Frontal cortex (tissue), 4 donors: ENCODE results near the gene GSTM4. TPM values are rescaled to one million over a fixed set of nuclear protein-coding genes. Genes with fewer than 3 reads are reported as not detected.

Experiments
- DNase-seq, 2 donors: peaks; one replicate each; pipeline ENCODE4 v3.0.0; 2012; ENCODE audit warnings: low spot score in 2 of 2
- FAIRE-seq: peaks from 2 replicates; lab custom pipeline; 2012; peaks lifted over from hg19 to GRCh38; lab: Jason Lieb, UNC
- total RNA-seq: library from RNA; depleted of rRNA; stranded (reverse); fragments of >200 nt; gene quantifications from one replicate; pipeline ENCODE4 v1.2.3, GENCODE V29; 2014
- donor health status: control.
- donor health status: control.
- donor health status: control.

GSTM4 gene
- total RNA-seq, 1 donor from 2014 or later = 3.7 TPM

DNA sequence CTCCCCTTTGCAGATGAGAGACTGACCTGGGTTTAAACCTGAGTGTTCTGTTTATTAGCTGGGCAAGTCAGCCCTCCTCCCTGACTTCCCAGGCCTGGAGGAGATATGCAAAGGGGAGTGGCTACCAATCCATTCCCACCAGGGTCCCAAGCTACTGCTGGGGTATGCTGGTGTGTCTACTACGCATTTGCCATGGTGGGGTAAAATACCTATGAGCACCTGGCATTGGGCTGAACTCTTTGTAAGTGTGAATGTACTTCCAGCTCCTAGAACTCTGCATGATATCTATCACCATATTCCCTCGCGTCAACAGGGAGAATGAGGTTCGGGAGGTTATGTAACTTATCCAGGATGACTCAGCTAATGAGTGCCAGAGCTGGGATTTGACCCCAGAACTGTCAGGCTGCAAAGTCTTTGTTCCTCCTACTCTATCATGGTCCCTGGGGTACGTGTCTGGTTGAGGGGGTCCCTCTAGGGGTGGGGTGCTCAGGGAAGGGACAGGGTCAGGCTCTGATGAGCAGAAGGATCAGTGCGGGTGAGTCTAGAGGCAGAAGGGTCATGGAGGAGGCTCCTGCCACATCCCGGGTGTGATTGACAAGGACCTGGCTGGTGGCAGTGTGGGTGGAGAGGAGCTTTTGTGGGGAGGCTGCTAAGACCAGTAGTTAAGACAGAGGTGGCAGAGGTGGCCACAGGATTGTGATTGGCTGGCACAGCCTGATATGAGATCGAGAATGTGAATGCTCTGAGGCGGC lies 19.5 kb upstream of the GSTM4 start:
- FAIRE-seq = no peak
- DNase-seq = no peak

DNA sequence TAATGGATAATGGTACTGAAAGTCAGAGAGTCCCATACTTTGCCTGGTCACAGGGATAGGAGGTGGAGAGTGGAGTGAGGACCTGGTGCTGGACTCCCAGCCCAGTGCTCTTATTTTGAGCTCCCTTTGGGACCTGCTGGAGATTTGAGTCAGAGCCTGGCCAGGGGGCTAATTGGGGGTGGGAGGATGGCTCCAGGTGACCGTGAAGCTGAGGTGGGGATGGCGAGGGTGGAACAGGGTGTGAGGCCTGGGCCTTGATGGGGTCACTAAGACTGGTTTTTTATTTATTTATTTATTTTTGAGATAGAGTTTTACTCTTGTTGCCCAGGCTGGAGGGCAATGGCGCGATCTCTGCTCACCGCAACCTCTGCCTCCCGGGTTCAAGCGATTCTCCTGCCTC lies 18.5 kb upstream of the GSTM4 start:
- no peak for FAIRE-seq
- DNase-seq = no peak

DNA sequence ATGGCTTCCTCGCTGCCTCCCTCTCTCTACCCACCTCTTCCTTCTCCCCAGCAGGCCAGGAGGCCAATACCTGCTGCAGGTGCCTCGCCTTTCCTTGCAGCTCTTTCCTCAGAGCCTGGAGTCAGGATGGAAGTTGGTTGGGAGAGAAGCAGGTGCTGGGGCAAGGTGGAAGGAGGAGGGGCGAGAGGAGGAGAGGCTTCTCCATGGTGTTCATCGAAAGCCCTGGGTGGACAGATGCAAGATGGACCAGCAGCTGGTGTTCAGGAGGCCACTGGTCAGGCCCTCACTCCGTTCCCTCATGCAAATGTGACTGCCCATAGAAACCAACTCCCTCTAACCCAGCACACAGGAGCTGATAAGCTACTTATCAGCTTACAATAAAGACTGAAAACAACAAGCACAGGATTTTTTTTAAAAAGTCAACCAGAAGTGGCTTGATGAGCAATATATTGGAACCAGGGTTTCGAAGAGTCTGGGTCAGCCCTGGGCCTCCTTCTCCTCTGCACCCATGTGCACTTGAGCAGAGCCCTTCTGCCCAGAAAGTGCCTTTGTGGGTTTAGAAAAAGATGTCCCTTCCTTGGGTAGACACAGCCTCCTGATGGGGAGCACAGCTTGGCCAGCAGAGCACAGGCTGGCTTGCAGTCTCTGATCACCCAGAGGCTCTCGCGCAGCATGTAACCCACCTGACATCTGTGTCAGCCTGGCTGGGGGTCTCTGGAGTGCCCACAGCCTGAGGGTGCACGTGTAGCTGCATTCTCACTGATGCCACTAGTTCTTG lies 16.6 kb upstream of the GSTM4 start:
- FAIRE-seq (no peak), DNase-seq (no peak)

DNA sequence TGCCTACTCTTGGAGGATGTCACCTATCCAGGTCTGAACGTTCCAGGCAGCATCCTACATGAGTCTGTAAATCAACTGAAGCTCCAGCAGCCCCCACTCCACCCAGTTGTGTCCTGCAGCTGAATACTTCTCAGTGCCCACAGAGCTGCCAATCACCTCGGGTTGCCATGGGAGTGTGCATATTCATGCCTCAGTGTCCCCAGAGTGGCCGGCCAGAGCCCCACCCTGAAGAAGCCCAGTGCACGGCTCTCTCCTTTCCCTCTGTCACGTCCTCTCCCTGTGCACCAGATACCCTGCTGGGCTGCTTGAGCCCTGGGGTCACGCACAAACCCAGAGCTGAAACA lies 16.1 kb upstream of the GSTM4 start:
- FAIRE-seq = no peak
- no peak for DNase-seq

DNA sequence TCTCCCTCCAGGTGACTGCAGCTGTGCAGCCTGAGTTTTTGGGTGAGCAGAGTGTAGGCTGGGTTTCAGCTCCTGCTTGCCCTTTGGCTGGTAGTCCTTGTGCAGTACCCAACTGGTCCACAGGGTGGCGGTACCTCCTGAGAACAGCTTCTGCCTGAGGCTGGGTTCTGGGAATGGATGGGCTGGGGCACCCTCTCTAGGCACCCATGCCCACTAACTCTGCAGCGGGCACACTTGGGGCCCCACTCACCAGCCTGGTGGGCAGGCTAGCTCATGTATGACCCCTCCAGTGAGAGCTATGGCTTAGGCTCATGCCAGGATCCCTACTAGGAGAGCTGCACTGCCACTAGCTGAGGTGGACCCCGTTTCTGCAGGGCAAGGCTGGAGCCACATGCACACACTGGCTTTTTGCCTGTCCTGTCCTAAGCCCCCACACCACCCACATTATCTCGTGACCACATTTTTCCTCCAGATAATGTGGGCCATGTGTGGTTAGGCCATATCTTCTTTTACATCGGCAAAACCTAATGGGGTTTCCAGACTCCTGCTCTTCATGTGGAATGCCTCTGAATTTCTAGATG lies 15.5 kb upstream of the GSTM4 start:
- FAIRE-seq = no peak
- peak in 1 of 2 donors; percentile 54 for DNase-seq

DNA sequence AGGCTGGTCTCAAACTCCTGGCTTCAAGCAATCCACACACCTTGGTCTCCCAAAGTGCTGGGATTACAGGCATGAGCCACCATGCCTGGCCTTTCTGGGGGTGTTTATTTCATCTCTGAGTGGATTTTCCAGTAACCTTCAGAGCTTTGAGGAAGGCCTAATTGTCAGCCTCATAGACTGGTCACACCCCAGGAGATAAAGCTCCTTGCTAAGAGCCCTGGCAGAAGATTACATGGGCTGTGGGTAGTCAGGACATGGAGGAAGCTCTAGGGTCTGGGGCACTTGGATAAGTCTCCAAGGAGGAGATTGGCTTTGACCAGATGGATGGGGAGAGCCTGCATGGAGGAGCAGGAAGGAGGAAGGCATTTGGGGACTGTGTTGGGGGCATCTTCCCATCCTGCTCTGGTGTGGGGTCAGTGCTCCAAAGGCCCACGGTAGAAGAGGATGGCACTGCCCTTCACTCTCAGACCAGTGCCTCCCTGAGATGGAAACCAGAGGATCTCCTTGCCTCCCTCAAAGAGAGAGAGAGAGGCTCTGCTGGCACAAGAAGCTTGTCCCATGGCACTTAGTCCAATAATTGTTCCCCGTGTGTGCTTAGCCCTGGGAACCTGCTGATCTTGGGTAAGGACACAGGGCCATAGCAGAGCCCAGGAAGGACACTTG lies 14.7 kb upstream of the GSTM4 start:
- FAIRE-seq (no peak), DNase-seq (no peak)

DNA sequence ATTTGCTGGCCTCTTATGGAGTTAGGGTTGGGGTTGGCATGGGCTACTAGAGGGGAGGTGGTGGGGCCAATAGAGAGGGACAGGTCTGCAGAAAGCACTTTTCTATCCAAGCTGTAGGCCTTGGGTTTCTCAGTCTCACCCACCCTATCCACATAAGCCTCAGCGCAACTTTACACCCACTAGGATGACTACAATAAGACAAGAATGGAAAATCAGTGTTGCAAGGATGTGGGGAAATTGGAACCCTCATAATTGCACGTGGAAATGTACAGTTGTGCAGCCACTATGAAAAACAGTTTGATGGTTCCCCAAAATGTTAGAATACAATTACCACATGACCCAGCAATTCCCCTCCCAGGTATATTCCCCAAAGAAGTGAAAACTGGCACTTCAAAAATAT lies 14.0 kb upstream of the GSTM4 start:
- DNase-seq = no peak
- no peak for FAIRE-seq

DNA sequence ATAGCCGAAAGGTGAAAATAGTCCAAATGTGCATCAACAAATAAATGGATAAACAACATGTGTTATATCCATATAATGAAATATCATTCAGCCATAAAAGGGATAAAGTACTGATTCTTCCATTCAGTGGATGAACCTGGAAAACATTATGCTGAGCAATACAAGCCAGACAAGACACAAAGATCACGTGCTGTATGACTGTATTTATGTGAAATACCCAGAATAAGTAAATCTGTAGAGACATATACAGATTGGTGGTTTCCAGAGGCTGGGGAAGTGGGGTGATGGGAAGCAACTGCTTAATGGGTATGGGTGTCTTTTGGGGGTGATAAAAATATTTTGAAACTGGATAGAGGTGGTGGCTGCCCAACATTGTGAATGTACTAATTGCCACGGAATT lies 13.3 kb upstream of the GSTM4 start:
- DNase-seq (no peak), FAIRE-seq (no peak)

DNA sequence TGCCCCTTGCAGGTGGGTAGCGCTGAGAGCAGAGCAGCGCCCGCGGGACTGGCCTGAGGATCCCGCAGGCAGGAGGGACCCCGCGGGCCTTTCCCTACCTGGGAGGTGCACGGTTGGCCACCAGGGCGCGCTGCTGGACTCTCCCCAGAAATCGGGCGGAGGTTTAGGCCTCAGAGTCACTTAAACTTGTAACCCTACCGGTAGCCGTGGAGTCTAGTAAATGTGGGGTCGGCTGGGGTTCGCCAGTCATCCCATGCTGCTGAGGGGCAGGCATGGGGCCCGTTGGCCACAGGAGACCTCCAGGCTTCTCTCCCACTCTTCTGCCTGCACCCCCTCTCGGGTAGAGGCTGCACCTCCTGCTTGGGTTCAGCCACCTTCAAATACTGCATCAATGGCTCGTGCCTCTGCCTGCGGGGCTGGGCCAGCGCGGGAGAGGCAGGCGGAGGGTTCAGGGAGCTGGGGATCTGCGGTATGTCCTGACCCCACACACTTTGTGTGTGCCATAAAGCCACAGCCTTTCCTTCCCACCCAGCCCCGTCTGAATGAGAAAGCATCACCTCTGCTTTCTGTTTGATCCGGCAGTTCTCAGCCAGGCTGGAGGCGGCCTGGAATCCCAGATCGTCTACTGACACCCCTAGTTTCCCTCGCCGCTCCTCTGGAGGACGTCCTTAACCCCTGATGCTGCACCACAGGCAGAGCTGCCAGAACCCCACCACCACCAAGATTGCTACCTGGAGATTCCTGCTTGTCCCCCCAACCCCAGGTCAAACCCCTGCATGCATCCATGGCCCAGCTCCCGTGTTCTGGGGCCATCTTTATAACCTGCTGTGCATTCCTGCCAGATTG lies 12.3 kb upstream of the GSTM4 start:
- FAIRE-seq (no peak), DNase-seq (peak in 1 of 2 donors; percentile 28)

DNA sequence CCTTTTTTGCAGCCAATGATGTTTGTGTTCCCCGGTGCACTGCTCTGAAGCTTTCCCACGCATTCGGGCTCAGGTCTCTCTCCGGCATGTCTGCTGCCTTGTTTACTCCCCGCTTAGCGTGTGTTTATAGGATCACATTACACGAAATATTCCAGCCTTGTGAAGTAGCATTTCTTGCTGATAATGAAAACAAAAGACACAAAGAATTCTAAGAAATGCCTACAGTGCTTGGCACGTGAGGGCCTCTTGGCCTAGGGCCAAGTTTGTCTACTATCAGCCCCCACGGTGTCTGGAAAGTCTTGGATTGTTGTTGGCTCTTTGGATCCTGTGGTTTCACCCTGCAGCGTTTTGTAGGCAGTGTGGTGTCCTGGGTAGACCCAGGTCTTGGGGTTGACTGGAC lies 11.2 kb upstream of the GSTM4 start:
- FAIRE-seq = no peak
- no peak for DNase-seq

DNA sequence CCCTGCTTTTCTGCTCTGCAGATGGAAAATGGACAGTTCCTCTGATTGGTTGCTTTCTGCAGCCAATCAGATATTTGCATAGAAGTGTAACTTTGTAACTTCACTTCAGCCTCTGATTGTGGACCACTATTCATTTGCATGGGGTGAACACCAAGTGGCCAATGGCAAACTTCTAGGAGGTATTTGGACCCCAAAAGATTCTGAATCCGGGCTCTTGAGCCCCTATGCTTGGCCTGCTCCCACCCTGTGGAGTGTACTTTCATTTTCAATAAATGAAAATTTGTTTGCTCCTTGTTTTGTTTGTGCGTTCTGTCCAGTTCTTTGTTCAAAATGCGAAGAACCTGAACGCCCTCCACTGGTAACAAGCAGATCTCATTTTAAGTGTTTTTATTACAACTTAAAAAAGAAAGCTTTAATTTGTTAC lies 6.4 kb upstream of the GSTM4 start:
- DNase-seq = no peak
- FAIRE-seq = no peak

DNA sequence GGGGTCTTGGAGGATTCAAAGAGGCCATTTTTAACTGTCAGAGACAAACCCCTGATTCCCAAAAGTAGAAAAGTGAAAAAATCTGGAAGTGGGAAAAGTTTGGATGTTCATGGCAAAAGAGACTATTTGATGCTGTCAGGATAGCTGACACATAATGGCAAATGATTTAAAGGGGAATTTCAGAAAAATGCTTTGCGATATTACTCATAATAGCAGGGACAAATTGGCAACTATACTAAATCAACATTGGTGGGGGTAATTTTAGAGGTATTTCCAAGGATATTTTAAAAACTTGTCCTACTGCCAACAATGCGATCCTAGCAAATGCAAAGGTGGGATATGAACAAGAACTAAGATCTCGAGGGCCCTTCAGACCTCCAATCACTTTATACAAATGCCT lies 5.3 kb upstream of the GSTM4 start:
- FAIRE-seq (no peak), DNase-seq (no peak)

DNA sequence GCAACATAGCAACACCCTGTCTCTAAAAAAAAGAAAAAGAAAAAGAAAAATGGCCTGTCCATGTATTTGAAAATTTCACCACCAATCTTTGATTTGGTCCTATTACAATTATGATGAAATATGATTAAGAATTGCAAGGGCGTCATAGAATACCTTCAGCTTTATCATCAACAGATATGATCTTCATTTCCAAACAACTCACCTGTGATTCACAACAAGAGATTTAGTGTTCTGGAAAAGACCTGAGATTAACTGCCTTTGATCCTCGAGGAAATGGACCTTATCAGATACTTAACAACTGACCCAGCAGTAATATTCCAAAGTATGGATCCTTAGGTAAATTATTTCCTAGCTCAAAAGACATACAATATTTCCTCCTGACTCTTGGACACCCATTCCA lies 3.5 kb upstream of the GSTM4 start:
- DNase-seq = no peak
- FAIRE-seq = no peak

DNA sequence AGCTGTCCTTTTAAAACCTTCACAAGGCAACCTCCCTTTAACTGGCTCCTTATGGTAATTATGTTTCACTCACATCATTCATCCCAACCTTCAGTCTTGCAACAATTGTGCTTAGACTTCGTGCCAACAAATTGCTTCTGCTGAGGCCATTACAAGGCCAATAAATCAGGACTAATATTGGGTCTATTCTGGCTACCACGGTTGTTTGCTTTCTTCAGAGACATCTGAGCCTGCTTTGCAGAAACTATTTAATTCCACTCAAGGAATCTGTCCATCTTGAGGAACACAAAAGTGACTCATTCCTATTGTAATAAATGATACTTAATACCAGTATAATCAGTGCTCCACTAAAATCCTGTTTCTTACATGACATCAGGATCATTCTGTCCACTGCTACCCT lies 2.6 kb upstream of the GSTM4 start:
- no peak for FAIRE-seq

DNA sequence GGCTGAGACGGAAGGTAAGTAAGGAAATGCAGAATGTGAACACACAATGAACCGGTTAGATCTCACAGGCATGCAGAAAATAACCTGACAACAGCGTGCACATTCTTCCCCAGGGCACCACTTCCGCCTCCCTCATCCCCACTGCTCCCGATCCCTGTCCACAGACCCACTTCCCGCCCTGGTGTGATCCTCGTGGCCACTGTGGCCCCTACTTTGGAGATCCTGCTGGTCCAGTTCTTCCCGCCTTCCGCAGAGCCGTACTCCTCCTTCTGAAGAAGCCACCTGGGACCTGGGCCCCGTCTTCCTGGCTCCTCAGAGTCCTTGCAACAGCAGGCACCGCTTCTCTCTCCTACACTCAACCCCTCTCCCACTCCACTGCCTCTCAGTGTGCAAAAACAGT lies 1.4 kb upstream of the GSTM4 start:
- FAIRE-seq = no peak

More for the DNA sequence above, 2.6 kb upstream of the GSTM4 start:
- DNase-seq = no peak

DNA sequence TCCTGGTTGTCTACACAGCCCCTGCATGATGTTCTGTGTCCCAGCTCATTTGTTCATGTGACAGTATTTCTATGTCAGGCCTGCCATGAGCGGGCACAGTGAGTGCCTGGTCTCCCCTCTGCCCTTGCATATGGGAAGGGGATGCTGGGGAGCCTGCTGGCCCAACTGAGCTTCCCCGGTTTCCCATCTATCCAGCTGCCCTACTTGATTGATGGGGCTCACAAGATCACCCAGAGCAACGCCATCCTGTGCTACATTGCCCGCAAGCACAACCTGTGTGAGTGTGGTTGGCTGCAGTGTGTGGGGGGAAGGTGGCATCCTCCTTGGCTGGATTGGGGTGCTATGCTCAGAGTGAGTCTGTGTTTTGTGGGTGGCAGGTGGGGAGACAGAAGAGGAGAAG lies 1.5 kb downstream of the GSTM4 start:
- no peak for FAIRE-seq
- DNase-seq = no peak

More for the DNA sequence above, 1.4 kb upstream of the GSTM4 start:
- DNase-seq = no peak

DNA sequence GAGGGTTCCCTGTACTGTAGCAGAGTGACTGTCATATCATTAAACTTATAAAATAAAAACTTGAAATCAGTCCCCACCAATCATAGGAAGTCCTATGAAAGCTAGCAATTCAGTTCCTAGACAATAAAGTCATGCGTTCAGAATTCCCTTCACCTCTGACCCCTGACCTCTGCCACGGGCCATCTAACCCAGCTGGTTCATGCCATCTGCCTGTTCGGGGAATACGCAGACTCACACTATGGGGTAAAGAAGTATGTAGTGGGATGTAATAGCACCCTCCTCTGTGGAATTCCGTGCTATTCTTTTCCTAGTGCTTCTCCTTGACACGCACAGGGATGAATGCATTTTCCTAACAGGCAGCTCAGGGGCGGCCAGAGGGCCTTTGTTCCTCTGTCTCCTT lies 2.1 kb downstream of the GSTM4 start:
- no peak for FAIRE-seq
- no peak for DNase-seq

DNA sequence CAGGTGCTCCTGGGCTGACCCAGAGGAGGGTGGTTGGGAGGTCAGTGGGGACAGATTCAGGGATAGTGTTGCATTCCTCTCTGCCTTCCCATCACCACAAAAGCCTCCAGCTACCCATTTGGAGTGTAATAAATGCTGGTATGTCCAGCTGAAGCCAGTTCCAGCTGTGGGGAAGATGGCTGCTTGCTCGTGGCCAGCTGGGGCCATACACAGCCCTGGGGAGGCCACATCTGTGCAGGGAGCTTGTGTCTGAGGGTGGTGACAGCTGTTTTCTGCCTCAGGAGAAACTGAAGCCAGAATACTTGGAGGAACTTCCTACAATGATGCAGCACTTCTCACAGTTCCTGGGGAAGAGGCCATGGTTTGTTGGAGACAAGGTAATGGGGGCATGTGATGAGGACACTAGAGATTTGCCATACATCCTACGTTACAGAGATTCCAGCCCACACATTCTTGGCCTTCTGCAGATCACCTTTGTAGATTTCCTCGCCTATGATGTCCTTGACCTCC lies 2.7 kb downstream of the GSTM4 start:
- DNase-seq (no peak), FAIRE-seq (no peak)

DNA sequence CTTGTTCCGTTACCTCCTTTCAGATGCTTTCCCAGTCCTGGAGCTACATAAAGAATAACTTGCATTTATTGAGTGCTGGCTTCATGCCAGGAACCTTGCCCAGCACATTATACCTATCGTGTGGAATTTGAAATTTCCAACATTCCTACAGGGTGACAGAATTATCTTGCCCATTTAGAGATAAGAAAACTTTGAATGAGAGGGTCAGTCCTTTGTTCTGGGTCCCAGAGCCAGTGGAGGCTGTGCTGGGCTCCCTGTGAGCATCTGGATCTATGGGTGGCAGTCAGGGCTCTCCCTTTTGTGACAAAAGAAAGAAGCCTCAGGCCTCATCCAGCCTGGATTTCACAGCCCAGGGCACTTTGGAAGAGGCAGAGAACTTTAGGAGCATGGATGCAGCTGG lies 3.2 kb downstream of the GSTM4 start:
- DNase-seq (no peak), FAIRE-seq (no peak)
